Panc1 (cell line): ENCODE results near the gene STAT4.

ENCODE experiments used
- CTCF ChIP-seq: fragments of 450-650 bp; IDR thresholded peaks from 2 replicates; pipeline ENCODE4 v1.5.1; 2017; ENCODE audit warnings: mild to moderate bottlenecking
- POLR2AphosphoS5 ChIP-seq: IDR thresholded peaks from 2 replicates; pipeline ENCODE4 v1.6.1; 2012; ENCODE audit warnings: mild to moderate bottlenecking, low read depth, low read length, moderate library complexity

- TF ChIP-seq CTCF = no peak
- no peak for TF ChIP-seq POLR2AphosphoS5
These were observed 20.5 kb upstream of the STAT4 start for GRCh38 chr2:191171286-191171685.
